GM12878 (cell line): Measurements from ENCODE around the gene RIN2. TPM values are rescaled to one million over a fixed set of nuclear protein-coding genes. Genes with fewer than 3 reads are reported as not detected.
"Not testable (repeated sequence)": the region's sequence is repeated elsewhere in the genome, so short reads cannot be mapped to it uniquely, and the experiment has no call there.

Source experiments
- ATAC-seq: fragments of 200-7000 bp; cut with Tn5 transposase; 3 replicates; pipeline ENCODE4 v1.9.1; 2020; ENCODE audit warnings: mild to moderate bottlenecking, moderate library complexity
- BruUV-seq: library from RNA; stranded (reverse); fragments of 400-500 nt; replicated peaks from 2 replicates; lab custom pipeline; 2021; lab: Mats Ljungman, UMichigan
- CTCF ChIA-PET: fragments of 300-600 bp; sonication (Branson Sonifier 250); formaldehyde crosslinking; extraction: SDS; loops from one replicate; lab custom pipeline; 2021; ENCODE audit warnings: inconsistent platforms; lab: Yijun Ruan, JAX
- POLR2A ChIA-PET: fragments of 350-600 bp; formaldehyde crosslinking; extraction: SDS; loops from one replicate; lab custom pipeline; 2021; ENCODE audit warnings: inconsistent platforms; lab: Charles Lee
- RAD21 ChIA-PET: fragments of 300-600 bp; sonication (Branson Sonifier 250); formaldehyde crosslinking; loops from one replicate; lab custom pipeline; 2023; ENCODE audit warnings: antibody characterized with exemption; ENCODE audit not compliant: unreplicated experiment; lab: Charles Lee
- SMC1A ChIA-PET: fragments of 300-600 bp; sonication (Branson Sonifier 250); formaldehyde crosslinking; loops from one replicate; lab custom pipeline; 2023; ENCODE audit not compliant: unreplicated experiment, uncharacterized antibody; lab: Charles Lee
- DNase-seq: peaks from one replicate; pipeline ENCODE4 v3.0.0-alpha.2; 2011; ENCODE audit warnings: low read depth, low spot score
- FAIRE-seq: peaks from 3 replicates; lab custom pipeline; 2011; peaks lifted over from hg19 to GRCh38; lab: Jason Lieb, UNC
- H2AFZ ChIP-seq: 2 replicates; pipeline ENCODE4 v1.6.0; 2011; ENCODE audit warnings: low read depth, low read length, control low read depth; ENCODE audit not compliant: control insufficient read depth
- H3K27ac ChIP-seq: 2 replicates; pipeline ENCODE4 v1.5.1; 2011; ENCODE audit warnings: control low read depth; ENCODE audit not compliant: control insufficient read depth, insufficient read depth
- H3K27me3 ChIP-seq, 2 experiments: replicated peaks in 1 of 2; 2 replicates each; pipeline versions ENCODE4 v1.6.0 to v1.6.1; 2011; ENCODE audit warnings: low read length in 1 of 2; ENCODE audit not compliant: control insufficient read depth in 2 of 2, insufficient read depth in 2 of 2
- H3K36me3 ChIP-seq, 2 experiments: 2 replicates each; pipeline ENCODE4 v1.5.1; 2011; ENCODE audit warnings: low read length in 1 of 2; ENCODE audit not compliant: control insufficient read depth in 2 of 2, insufficient read depth in 2 of 2
- H3K4me1 ChIP-seq: 2 replicates; pipeline ENCODE4 v1.6.1; 2011; ENCODE audit warnings: mild to moderate bottlenecking, low read length, moderate library complexity, mixed read lengths; ENCODE audit not compliant: control insufficient read depth, insufficient read depth
- H3K4me2 ChIP-seq: 2 replicates; pipeline ENCODE4 v1.6.0; 2011; ENCODE audit warnings: control low read depth; ENCODE audit not compliant: control insufficient read depth, insufficient read depth
- H3K4me3 ChIP-seq: fragments of 200-600 bp; sonication (generic); 2 replicates; pipeline ENCODE4 v1.5.1; 2016
- H3K79me2 ChIP-seq: 2 replicates; pipeline ENCODE4 v1.6.0; 2011; ENCODE audit warnings: low read length; ENCODE audit not compliant: control insufficient read depth, insufficient read depth
- H3K9ac ChIP-seq: 2 replicates; pipeline ENCODE4 v1.8.0; 2011; ENCODE audit warnings: low read length, control low read depth, mixed read lengths; ENCODE audit not compliant: control insufficient read depth, insufficient read depth
- H3K9me3 ChIP-seq: replicated peaks from 3 replicates; pipeline ENCODE4 v1.5.1; 2011; ENCODE audit warnings: mild to moderate bottlenecking, low read length; ENCODE audit not compliant: control insufficient read depth, insufficient read depth
- H4K20me1 ChIP-seq: 2 replicates; pipeline ENCODE4 v1.6.0; 2011; ENCODE audit not compliant: control insufficient read depth, insufficient read depth
- BHLHE40 ChIP-seq, 2 experiments: fragments of 450-650 bp in 1 of 2; IDR thresholded peaks; 2 replicates each; pipeline ENCODE4 v1.6.1; 2011 to 2017; ENCODE audit warnings: low read depth in 2 of 2, borderline replicate concordance in 1 of 2, improper control_type of control experiment in 1 of 2, low read length in 1 of 2, mild to moderate bottlenecking in 1 of 2
- CBFB ChIP-seq: IDR thresholded peaks from 2 replicates; pipeline ENCODE4 v1.6.1; 2016; ENCODE audit warnings: antibody characterized with exemption, low read depth
- CBX3 ChIP-seq: fragments of 200-600 bp; sonication (generic); IDR thresholded peaks from 2 replicates; pipeline ENCODE4 v1.6.1; 2016; ENCODE audit warnings: low read depth, borderline replicate concordance
- CREM ChIP-seq: IDR thresholded peaks from 2 replicates; pipeline ENCODE4 v1.6.1; 2014; ENCODE audit warnings: antibody characterized with exemption, low read depth
- DPF2 ChIP-seq: fragments of 450-650 bp; IDR thresholded peaks from 2 replicates; pipeline ENCODE4 v1.6.1; 2017; ENCODE audit warnings: mild to moderate bottlenecking
- JUND ChIP-seq: IDR thresholded peaks from 2 replicates; pipeline ENCODE4 v1.6.1; 2012; ENCODE audit warnings: low read depth, mild to moderate bottlenecking, low read length, improper control_type of control experiment, moderate library complexity
- MEF2B ChIP-seq: fragments of 450-650 bp; IDR thresholded peaks from 2 replicates; pipeline ENCODE4 v1.6.1; 2018; ENCODE audit warnings: mild to moderate bottlenecking, moderate library complexity; ENCODE audit not compliant: partially characterized antibody, poor library complexity, severe bottlenecking
- PAX5 ChIP-seq: IDR thresholded peaks from 2 replicates; pipeline ENCODE4 v1.6.1; 2011; ENCODE audit warnings: low read depth, low read length, borderline replicate concordance
- SP1 ChIP-seq: IDR thresholded peaks from one replicate; pipeline ENCODE4 v1.6.1; 2011; ENCODE audit warnings: low read depth, low read length
- WGBS: methylation state at CpG from one replicate; pipeline ENCODE4 v1.1.6; 2016; ENCODE audit warnings: low lambda C conversion rate; ENCODE audit not compliant: insufficient replicate concordance, insufficient coverage; ENCODE audit errors: missing lambda C conversion rate; 5-methylcytosine and 5-hydroxymethylcytosine counted together
- in situ Hi-C: fragments of 300-500 bp; cut with MboI; formaldehyde crosslinking; loops from 9 replicates; pipeline ENCODE4 v1.14.3; 2018; ENCODE audit warnings: mixed read lengths
- intact Hi-C: fragments of 100-400 bp; cut with micrococcal nuclease; formaldehyde crosslinking; loops from one replicate; pipeline ENCODE4 v1.14.2; 2022; ENCODE audit not compliant: unreplicated experiment
- polyA plus RNA-seq, 11 experiments: library from polyadenylated mRNA; depleted of rRNA in 4 of 11; unstranded in 6 of 11; stranded (reverse) in 5 of 11; fragments of >200 nt; fragmentation: Nextera tagmentation in 4 of 11; fragmentation: Illumina TruSeq in 1 of 11; extraction: Ambion mirVana in 4 of 11; extraction: Trizol in 1 of 11; gene quantifications; 1 replicate in 1 of 11; 2 replicates in 10 of 11; pipeline versions ENCODE4 v1.2.1 to v1.2.3, GENCODE V29; 2011 to 2016; ENCODE audit warnings: inconsistent platforms in 2 of 11, missing spikeins in 2 of 11, low read depth in 1 of 11
- total RNA-seq, 4 experiments: library from RNA; depleted of rRNA in 3 of 4; stranded (reverse); fragments of >200 nt in 3 of 4; fragmentation: Illumina TruSeq in 1 of 4; extraction: Trizol in 1 of 4; gene quantifications; 2 replicates each; pipeline versions ENCODE4 v1.2.1 to v1.2.3, GENCODE V29; 2013 to 2021

RIN2 gene
- total and polyA plus RNA-seq, 10 of the 15 experiments (the other 5 are each of a cell fraction or from before 2014, with no cell fraction given): 0.68 to 8.5 (median 4.5) TPM

GRCh38 chr20:19750101-19750606 is 7.9 kb upstream of the RIN2 start (continued):
- TF ChIP-seq CREM: no peak
- no peak for TF ChIP-seq PAX5
- TF ChIP-seq SP1: no peak
- no peak for TF ChIP-seq CBX3

DNA sequence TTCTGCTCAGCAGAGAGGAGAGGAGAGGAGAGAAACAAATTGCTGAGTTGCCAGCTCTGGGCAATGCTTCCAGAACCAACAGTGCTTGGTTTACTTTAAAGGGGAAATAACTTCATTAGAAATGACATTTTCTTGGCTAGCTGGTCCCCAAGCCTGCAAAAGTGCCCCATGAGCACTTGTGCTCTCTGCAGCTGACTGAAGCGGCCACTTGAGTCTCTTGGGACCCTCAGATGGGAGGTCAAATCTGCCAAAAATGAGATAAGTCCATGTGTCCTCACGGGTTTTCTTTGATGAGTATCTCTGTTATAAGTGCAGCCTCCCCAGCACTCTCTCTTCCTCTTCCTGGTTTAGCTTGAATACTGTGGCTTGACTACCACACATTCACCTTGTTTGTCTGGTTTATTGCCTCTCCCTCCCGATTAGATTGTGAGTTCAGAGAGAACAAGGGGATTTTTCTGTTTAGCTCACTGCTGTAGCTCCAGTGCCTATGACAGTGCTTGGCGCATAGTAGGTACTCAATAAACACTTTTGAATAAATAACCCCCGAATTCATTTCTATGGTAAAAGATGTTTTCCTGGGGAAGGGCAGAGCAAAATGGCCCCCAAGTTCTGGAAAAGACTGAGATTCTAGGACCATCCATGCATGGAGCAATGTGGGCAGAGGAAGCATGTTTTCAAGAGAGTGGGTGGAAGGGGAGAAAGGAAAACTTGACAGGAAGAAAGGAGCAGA is 7.0 kb upstream of the RIN2 start:
- Histone ChIP-seq H4K20me1 (no peaks in the 10 kb centered on the region), H3K9me3 (no peaks in the 10 kb centered on the region), H3K27ac (no peak overlapping the region), H3K4me2 (no peak overlapping the region), H3K9ac (no peak overlapping the region), H3K4me1 (no peaks in the 10 kb centered on the region), H2AFZ (no peak overlapping the region), H3K36me3 (no peaks in the 10 kb centered on the region), H3K79me2 (no peaks in the 10 kb centered on the region), H3K27me3 (no peaks in the 10 kb centered on the region; a peak in 1 of 4 replicates), H3K4me3 (no peak overlapping the region)
- RAD21 ChIA-PET: interaction anchor here (1.0 to 2.0 kb wide), 9 partner anchors 9 to 76 kb away, joined by 3 to 8 read pairs (median 4); no protein-coding TSS in a partner anchor
- FAIRE-seq (no peak), ATAC-seq (peak; percentile 71), DNase-seq (no peak)
- SMC1A ChIA-PET: interaction anchor here (0.7 to 2.9 kb wide), 11 partner anchors 11 to 301 kb away, joined by 3 to 19 read pairs (median 4); partner anchors contain the start of genes CFAP61 and CRNKL1
- WGBS: 9% methylated on average over 5 of the region's 5 CpGs
- intact Hi-C loops: no loop called here
- no peak for TF ChIP-seq CBFB
- no peak for TF ChIP-seq JUND
- peak; percentile 40 for TF ChIP-seq MEF2B
- TF ChIP-seq DPF2: peak; percentile 68
- peak in 1 of 2 experiments; percentile 16; a peak in 1 of 4 replicates for TF ChIP-seq BHLHE40 (IDR thresholded peaks at IDR 0.05; ENCODE audit: borderline replicate concordance in 1 of 2, low read depth in 2 of 2, low read length in 1 of 2)
- BruUV-seq: no TSS peak
- CTCF ChIA-PET: interaction anchor here (0.6 to 2.1 kb wide), 4 partner anchors 10 to 1351 kb away, joined by 3 to 9 read pairs (median 7); no protein-coding TSS in a partner anchor
- in situ Hi-C loops: no loop called here
- POLR2A ChIA-PET: interaction anchor here (1.0 kb wide), 1 partner anchor 44 kb away, joined by 3 read pairs; no protein-coding TSS in a partner anchor

DNA sequence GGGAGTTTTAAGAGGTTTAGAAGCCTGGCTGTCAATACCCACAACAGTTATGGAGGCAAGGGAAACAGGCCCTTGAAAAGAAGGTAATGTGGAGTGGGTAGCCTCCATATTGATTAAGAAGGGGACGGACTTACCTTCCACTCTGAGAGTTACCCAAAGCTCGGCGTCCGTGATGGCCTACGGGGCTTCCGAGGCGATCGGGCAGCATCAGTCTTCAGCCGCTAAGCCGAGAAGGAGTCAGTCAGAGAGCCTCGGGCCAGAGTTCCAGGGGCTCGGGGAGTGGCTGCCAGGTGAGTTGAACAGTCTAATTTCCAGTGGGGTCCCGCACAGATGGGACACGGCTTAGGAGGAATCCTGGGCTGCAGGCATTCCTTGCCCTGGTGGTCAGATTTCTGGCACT is 3.9 kb upstream of the RIN2 start:
- ATAC-seq, H3K4me1 ChIP-seq, intact Hi-C loops, BruUV-seq, FAIRE-seq, H3K36me3 ChIP-seq, H2AFZ ChIP-seq, H3K9ac ChIP-seq, CTCF ChIA-PET, RAD21 ChIA-PET, H3K79me2 ChIP-seq, H3K4me2 ChIP-seq, in situ Hi-C loops, POLR2A ChIA-PET, H3K27ac ChIP-seq, H3K4me3 ChIP-seq, H3K9me3 ChIP-seq, SMC1A ChIA-PET, DNase-seq, H4K20me1 ChIP-seq: not testable (repeated sequence)
- peaks cover 11 to 12% of the 10 kb centered on the region in 2 experiments for H3K27me3 ChIP-seq
- 48% methylated on average over 12 of the region's 14 CpGs for WGBS
